HuH-7 (cell line): ENCODE data around the gene NRIP1.

Experiments used
- DNase-seq: peaks from one replicate; pipeline ENCODE4 v3.0.0; 2011; ENCODE audit warnings: low spot score

The NRIP1 gene

DNA sequence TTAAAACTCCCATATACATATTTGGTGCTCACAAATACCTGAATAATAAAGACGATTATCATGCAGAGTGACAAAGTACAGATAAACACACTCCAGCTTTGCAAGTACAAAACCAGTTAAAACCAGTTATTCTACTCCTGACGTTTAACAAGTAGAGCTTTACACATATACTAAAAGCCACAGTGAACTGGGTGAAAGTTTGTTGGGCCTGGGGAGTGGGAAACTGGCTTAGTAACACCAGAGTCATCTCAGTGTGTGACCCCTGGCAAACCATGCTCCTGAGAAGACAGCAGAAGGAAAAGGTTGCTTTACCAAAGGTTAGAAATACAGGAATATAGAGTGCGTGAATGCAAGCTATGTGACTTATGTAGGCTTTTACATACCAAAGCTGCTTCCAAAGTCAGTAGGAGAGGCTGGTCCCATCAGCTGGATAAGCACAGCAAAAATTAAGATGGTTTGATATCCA, 148.1 kb downstream of the NRIP1 start:
- DNase-seq = no peak

DNA sequence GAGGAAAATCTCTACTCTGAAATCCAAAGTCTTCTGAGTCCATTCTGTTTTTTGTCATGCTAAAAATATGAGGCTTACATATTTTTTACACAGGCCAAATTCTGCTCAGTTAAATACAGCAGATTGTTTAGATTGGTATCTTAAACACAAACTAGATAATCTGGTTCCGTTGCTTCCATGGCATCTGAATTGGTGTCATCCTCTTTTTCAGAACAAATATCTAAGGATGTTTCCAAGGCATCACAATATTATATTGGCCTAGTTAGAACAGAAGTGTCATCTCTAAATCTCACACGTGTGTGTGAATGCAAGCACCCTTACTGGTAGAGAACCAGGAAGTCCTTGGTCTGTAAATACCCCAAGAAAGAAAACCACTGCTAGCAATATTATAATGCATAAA, 151.2 kb downstream of the NRIP1 start:
- no peak for DNase-seq

DNA sequence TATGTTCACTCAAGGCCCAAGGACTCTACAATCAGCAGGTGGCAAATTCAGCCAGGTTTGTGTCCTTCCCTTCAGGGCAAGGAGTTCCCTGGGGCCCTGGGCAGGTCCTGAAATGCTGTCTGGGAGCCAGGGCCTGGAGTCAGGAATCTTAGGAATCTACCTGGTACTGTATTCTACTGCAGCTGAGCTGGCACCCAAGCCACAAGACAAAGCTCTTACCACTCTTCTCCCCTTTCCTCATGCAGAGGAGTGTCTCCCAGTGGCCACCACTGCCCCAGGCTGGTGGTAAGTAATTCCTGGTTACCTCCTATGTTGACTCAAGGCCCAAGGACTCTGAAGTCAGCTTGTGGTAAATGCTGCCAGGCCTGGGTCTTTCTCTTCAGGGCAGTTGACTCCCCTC, 153.4 kb downstream of the NRIP1 start:
- DNase-seq = no peak
